Panc1 (cell line): ENCODE results near the gene PARD3.

ENCODE experiments used
- CTCF ChIP-seq: fragments of 450-650 bp; IDR thresholded peaks from 2 replicates; pipeline ENCODE4 v1.5.1; 2017; ENCODE audit warnings: mild to moderate bottlenecking
- POLR2AphosphoS5 ChIP-seq: IDR thresholded peaks from 2 replicates; pipeline ENCODE4 v1.6.1; 2012; ENCODE audit warnings: mild to moderate bottlenecking, low read depth, low read length, moderate library complexity

DNA sequence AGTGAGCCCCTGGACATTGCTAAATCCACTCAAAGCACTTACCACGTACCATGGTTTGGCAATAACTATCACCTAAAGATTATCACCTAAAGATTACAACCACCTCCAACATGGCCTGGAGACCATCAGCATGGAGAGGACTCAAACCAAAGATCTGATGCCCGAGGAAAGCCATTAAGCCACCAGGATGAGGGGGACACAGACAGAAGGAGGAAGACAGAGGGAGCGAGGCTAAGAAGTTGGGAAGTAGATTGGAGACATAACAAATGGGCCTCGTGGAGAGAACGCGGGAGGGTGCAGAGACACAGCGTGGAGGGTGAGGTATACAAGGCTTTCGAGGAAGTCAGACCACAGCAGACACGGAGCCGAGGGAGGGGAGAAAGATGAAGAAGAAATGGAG, 700.2 kb downstream of the PARD3 start:
- TF ChIP-seq CTCF: no peak
- TF ChIP-seq POLR2AphosphoS5: no peak
